ENCODE results near the gene OR6V1. TPM values are rescaled to one million over a fixed set of nuclear protein-coding genes. Genes with fewer than 3 reads are reported as not detected.

Gene OR6V1
- total and polyA plus RNA-seq, 7 donors: not detected

Other genes with a start within 250 kb of the OR6V1 start
- gene EPHB6, start 197.3 kb upstream of the OR6V1 start, total RNA-seq: 1 to 10 TPM in 3 of 4 donors, under 1 TPM in 1; 0.57 to 3.5 (median 2.7) TPM
- gene EPHB6, start 197.3 kb upstream of the OR6V1 start, polyA plus RNA-seq: 1 to 10 TPM; 1.4 to 5.7 (median 2.9) TPM
- not detected for gene TRPV6, start 166.6 kb upstream of the OR6V1 start, total RNA-seq
- gene TRPV6, start 166.6 kb upstream of the OR6V1 start, polyA plus RNA-seq: under 1 TPM in 1 of 3 donors, not detected in 2; under 0.01 TPM
- under 1 TPM in 1 of 4 donors, not detected in 3; 0.06 TPM for gene TRPV5, start 118.6 kb upstream of the OR6V1 start, total RNA-seq
- gene TRPV5, start 118.6 kb upstream of the OR6V1 start, polyA plus RNA-seq: not detected
- not detected for gene LLCFC1, start 112.9 kb upstream of the OR6V1 start, total RNA-seq
- not detected for gene LLCFC1, start 112.9 kb upstream of the OR6V1 start, polyA plus RNA-seq
- gene KEL, start 90.0 kb upstream of the OR6V1 start, total RNA-seq: under 1 TPM in 2 of 4 donors, not detected in 2; 0.67 to 0.69 TPM
- gene KEL, start 90.0 kb upstream of the OR6V1 start, polyA plus RNA-seq: under 1 TPM; 0.01 to 0.30 (median 0.06) TPM
- gene OR9A2, start 25.2 kb upstream of the OR6V1 start, total RNA-seq: not detected
- gene OR9A2, start 25.2 kb upstream of the OR6V1 start, polyA plus RNA-seq: not detected
- gene PIP, start 79.7 kb downstream of the OR6V1 start, total RNA-seq: not detected
- gene PIP, start 79.7 kb downstream of the OR6V1 start, polyA plus RNA-seq: under 1 TPM in 1 of 3 donors, not detected in 2; 0.18 TPM
- not detected for gene TAS2R39, start 131.1 kb downstream of the OR6V1 start, total RNA-seq
- gene TAS2R39, start 131.1 kb downstream of the OR6V1 start, polyA plus RNA-seq: under 1 TPM in 1 of 3 donors, not detected in 2; 0.10 TPM
- gene TAS2R40, start 169.7 kb downstream of the OR6V1 start, total RNA-seq: not detected
- not detected for gene TAS2R40, start 169.7 kb downstream of the OR6V1 start, polyA plus RNA-seq
- 100 to 1,000 TPM in 1 of 4 donors, 10 to 100 TPM in 3; 65.1 to 129 (median 92.6) TPM for gene GSTK1, start 211.1 kb downstream of the OR6V1 start, total RNA-seq
- gene GSTK1, start 211.1 kb downstream of the OR6V1 start, polyA plus RNA-seq: 100 to 1,000 TPM in 1 of 3 donors, 10 to 100 TPM in 2; 79.8 to 109 (median 93.9) TPM
- gene TMEM139, start 232.6 kb downstream of the OR6V1 start, total RNA-seq: under 1 TPM in 1 of 4 donors, not detected in 3; 0.43 TPM
- gene TMEM139, start 232.6 kb downstream of the OR6V1 start, polyA plus RNA-seq: under 1 TPM; 0.04 to 0.42 (median 0.31) TPM
- 1 to 10 TPM; 3.2 to 7.6 (median 4.7) TPM for gene CASP2, start 236.0 kb downstream of the OR6V1 start, total RNA-seq
- gene CASP2, start 236.0 kb downstream of the OR6V1 start, polyA plus RNA-seq: 1 to 10 TPM; 1.4 to 4.3 (median 2.0) TPM